Endothelial cell of coronary artery (primary cell): ENCODE measurements around the gene TMEM260. TPM values are rescaled to one million over a fixed set of nuclear protein-coding genes. Genes with fewer than 3 reads are reported as not detected.

Experiments used
- total RNA-seq: library from RNA; depleted of rRNA; stranded (reverse); fragments of >200 nt; gene quantifications from 2 replicates; pipeline ENCODE4 v1.2.3, GENCODE V29; 2014

Gene TMEM260
- 10.8 and 13.6 TPM in 2 replicates for total RNA-seq

GRCh38 chr14:56579345-56580220, at the start of gene TMEM260:
TSS of gene TMEM260 (plus strand) at chr14:56579798. CDS start at chr14:56579915, 117 bp downstream.

Other genes with a start within 250 kb of the TMEM260 start
- gene OTX2, start 230.7 kb downstream of the TMEM260 start, total RNA-seq, result not detected in 2 replicates